ENCODE measurements around the gene ANKRD18B.
A peak's percentile ranks its signal among the peaks of the same experiment; 100 is the strongest.
"Not testable (repeated sequence)": the region's sequence is repeated elsewhere in the genome, so short reads cannot be mapped to it uniquely, and the experiment has no call there.

Gene ANKRD18B

DNA sequence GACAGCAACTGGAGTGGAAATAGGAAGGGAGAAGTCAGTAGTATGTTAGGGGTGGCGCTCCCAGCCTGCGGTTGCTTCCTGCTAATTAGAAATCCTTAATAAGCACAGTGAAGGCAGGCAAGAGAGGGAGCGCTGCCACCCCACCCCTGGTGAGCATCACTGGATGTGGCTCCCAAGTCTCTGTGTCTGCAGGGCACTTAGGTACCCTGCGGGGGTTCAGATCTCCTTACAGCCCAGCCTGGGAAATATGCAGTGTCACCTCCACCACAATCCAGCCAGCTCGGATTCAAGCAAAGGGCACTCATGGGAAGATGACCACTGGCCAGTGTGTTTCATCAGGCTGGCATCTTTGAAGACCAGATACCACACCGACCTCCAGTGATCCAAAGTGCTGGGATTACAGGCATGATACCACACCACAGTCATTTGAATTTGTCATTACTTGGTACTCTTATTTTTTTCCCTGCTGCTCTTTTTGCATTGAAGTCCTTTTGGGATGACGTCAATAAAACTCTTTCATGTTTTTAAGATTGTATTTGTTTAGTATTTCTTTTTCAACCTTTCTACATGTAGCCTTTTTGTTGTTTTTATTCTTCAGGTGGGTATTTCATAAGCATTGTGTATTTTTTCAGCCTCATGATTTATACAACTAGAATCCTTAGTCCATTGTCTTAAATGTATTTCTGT, 90.1 kb downstream of the ANKRD18B start:
- ATAC-seq: no peak

DNA sequence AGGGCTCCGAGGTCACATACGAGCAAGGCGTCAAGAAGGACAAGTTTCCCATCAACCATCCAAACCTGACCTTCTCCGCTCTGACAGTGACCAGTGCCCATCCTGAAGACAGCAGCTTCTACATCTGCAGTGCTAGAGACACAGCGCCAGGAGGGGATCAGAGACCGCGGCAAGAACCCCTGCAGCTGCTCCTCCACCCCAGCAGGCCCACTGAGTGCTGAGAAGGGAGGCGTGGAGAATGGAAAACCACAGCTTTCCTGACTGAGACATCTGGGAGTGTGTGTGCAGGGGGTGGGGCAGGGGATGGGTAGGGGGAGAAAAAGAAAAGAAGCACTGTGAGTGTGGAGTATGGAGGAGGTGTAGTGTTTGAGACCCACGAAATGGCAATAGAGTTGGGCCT, 94.3 kb downstream of the ANKRD18B start:
- ATAC-seq: not testable (repeated sequence)

DNA sequence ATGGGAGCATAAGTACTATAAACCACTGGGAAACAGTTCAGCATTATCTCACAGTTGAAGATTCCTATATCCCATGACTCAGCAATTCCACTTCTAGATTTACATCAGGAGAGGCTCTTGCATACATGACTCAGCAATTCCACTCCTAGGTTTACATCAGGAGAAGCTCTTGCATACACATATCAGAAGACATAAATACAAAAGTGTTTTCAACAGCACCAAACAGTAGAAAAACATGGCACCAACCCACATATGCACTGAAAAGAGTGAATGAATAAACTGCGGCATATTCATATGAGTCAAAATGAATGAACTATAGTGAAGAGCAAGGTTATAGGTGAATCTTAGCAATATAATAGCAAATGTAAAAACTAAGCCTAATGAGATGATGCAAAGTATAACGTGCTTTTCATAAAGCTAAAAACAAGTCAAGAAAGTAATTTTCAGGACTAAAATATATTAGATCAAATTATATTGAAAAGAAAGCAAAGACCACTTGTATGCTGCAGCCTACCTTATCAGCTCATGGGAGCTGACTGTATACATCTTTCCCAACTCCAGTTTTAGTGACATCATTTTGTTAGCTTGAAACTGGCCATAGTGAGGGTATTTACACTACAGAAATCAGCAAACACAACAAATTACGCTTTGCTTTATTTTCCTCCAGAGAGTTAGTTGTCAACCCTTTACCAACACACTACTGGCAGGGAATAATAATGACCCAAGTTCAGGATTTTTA, 95.8 kb downstream of the ANKRD18B start:
- peak in 1 of 2 donors; percentile 34 for ATAC-seq

DNA sequence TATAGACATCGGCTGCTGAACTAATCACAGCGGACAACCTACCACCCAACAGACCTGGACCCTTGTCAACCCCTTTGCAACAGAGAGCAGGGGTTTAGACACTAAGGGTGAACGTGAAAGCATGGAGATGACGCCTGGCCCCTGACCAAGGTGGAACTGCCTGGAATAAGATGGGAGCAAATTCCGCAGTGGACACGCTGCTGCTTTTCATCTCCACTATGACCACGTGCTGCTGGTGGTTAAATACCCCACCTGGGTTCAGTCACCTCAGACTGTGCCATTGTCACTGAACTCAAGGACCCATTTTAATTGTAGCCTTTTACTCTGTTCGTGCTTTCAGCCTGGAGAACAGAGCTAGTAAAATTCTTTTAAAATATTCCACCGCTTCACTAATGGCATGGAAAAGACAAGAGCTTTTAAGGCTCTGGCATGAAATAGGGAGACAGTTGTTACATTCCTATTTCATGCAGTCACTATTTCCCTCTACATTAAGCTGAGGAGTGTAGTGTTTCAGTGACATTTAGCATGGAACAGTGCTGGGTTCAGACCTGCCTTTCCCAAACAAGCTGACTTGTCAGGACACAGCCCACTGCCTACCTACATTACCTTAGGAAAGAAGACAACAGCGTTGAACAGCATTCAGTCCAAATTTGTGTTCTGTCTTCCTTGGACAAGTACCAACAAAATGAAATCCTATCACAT, 96.8 kb downstream of the ANKRD18B start:
- no peak for ATAC-seq

Data from activated CD4-positive, CD25-positive, alpha-beta regulatory T cell treated with anti-CD3 and anti-CD28 coated beads, Interleukin-2, amount 50 U/mL, for 24 hours (primary cell).